H4 (cell line): ENCODE measurements around the gene STIM1. TPM values are rescaled to one million over a fixed set of nuclear protein-coding genes. Genes with fewer than 3 reads are reported as not detected.

ENCODE experiments used
- DNase-seq: peaks from one replicate; pipeline ENCODE4 v3.0.0-alpha.2; 2015; ENCODE audit warnings: low spot score
- total RNA-seq: library from RNA; depleted of rRNA; stranded (reverse); fragments of >200 nt; shearing (Covaris generic); gene quantifications from 2 replicates; pipeline ENCODE4 v1.2.3, GENCODE V29; 2014

The STIM1 gene
- total RNA-seq, 1 experiment from 2014 or later: 22.1 TPM

- DNase-seq: no peak
These were observed 61.5 kb downstream of the STIM1 start for GRCh38 chr11:3916962-3917361.

GRCh38 chr11:3920148-3920852, 64.8 kb downstream of the STIM1 start:
- peak; percentile 72 for DNase-seq

DNA sequence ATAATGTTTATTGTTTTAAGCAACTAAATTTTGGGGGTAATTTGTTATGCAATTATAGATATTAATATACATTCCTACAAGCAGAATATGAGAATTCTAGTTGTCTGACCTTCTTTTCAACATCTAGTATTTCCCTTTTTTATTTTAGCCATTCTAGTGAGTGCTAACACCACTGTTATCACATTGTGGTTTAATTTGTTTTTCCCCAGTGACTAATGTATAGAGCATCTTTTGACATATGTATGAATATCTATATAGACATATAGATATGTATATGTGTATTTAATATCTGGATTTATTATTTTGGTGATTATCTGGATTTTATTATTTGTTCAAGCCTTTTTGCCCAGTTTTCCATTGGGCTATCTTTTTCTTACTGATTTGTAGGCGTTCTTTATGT, 66.6 kb downstream of the STIM1 start:
- no peak for DNase-seq

DNA sequence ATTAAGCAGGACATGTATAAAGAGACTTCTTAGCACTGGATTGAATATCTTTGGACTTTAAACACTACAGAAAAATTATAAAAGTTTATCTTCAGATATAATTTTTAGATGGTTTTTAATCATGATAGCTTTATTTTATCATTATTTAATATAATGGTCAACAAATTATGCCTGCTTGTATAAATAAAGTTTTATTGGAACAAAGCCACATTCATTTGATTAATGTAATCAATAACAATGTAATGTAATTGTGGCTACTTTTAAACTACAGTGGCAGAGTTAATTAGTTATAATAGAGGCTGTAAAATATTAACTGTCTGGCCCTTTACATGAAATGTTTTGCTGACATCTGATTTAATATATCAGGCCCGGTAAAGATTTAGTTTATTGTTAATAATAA, 70.0 kb downstream of the STIM1 start:
- no peak for DNase-seq

- no peak for DNase-seq
These were observed 71.1 kb downstream of the STIM1 start for GRCh38 chr11:3926458-3927095.

GRCh38 chr11:3927129-3927796, 71.8 kb downstream of the STIM1 start:
- DNase-seq: no peak

DNA sequence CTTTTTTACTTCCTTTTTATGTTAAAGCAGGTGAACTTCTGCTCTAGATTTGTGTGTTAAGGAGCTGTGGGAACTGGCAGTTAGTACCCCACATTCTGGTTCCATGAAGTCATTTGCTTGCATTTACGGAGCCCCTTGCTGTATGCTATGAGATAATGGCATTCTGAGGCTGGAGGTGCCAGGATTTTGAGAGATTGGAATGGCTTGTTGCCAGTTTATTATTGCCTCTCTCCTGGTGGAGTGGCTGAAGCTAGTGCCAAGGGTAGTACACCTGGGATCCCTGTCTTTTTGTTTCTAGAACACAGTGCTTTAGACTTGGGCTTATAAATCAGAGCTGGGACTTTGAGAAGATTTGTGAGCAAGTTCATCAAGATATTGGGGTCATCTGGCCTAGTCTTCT, 73.8 kb downstream of the STIM1 start:
- no peak for DNase-seq

DNA sequence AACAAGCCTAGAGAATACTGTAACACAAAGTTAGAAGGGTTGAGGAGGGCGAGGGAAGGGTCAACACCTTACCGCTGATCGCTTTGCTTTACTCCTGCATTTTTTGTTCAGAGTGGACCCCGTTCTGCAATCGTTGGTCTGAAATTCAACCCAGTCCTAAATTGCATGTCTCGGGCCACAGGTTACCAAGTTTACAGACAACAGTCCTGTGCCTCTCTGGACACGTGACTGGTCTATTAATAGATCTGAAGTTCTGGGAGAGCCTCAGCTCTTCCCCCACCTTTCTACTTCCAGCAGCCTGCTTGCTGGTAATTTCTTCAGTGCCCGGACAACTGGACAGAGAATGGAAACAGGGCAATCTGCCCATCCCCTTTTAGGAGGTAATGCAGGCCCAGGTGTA, 74.2 kb downstream of the STIM1 start:
- DNase-seq: no peak

DNA sequence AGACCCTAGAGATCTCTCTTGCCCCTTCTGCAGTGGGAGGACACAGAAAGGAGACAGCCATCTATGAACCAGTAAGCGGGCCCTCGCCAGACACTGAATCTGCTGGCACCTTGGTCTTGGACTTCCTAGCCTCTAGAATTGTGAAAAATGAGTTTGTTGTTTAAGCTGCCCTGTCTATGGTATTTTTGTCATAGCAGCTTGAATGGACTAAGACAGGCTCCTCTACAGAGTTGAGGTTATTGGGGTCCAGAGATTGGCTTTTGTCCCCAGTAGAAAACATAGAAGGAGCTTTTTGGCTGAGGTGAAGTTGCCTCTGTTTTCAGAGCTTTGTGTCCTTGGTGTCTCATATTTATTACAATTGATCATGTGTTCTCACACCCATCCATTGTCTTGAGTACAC, 77.2 kb downstream of the STIM1 start:
- no peak for DNase-seq

- no peak for DNase-seq
These were observed 77.7 kb downstream of the STIM1 start for GRCh38 chr11:3933165-3933628.

- DNase-seq: no peak
These were observed 79.2 kb downstream of the STIM1 start for GRCh38 chr11:3934658-3935057.

DNA sequence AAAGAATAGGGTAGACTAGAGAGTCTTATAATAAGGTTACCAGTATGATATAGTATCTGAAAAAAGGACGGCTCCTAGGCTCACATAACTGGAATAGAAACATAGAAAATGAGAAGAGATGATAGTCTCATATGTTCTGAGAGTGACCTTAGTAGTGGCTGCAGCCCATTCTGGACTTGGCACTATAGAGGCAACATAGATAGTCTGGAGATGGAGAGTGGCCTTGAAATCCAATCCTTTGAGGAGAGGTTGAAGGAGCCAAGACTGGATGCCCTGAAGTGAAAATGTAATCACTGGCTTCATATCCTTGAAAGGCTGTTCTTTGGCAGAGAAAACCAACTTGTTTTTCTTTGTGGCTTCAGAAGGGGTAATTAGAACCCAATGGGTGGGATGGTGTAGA, 81.1 kb downstream of the STIM1 start:
- DNase-seq: no peak

DNA sequence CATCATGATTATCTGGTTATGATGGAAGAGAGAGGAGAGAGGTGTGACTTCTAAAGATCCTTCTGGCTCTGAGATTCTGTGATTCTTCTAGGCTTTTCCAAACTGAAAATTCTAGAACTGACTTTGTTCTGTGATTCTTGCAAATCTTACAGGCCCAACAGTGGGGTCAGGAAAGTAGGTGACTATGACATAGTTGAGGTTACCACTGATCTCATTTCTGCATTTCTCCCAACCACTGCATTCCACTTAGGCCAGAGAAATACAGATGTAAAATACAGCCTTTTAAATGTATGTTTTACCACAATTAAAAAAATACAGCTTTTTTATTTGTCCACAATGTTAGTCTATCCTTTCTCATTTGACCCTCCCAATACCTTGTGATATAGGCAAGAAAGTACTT, 83.7 kb downstream of the STIM1 start:
- peak; percentile 85 for DNase-seq

- no peak for DNase-seq
These were observed 84.3 kb downstream of the STIM1 start for GRCh38 chr11:3939651-3940190.

GRCh38 chr11:3942160-3942955, 86.9 kb downstream of the STIM1 start:
- DNase-seq: peak; percentile 58

DNA sequence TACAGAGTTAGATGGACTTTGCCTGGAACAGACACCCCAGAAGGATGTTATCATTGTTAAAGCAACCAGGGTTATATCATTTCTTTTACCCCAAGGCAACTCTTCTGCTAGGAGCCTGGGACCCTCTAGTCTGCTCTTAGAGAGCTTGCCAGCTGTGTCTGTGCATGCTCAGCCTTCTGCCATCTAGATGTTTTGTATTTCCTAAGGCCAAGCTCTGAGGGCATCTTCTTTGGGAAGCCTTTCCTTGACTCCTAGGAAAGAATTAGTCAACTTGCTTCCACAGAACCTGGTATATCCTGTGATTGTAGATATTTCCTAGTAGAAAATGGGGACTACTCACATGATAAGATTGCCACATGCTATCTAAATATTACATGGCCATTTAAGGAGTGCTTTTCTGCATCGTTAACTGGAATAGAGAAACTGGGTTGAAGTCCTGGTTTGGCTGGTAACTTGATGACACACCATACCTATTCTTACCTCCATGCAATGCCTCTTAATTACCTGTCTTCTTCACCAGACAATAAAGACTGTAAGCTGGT, 87.6 kb downstream of the STIM1 start:
- peak; percentile 30 for DNase-seq

- no peak for DNase-seq
These were observed 88.7 kb downstream of the STIM1 start for GRCh38 chr11:3944198-3944597.

DNA sequence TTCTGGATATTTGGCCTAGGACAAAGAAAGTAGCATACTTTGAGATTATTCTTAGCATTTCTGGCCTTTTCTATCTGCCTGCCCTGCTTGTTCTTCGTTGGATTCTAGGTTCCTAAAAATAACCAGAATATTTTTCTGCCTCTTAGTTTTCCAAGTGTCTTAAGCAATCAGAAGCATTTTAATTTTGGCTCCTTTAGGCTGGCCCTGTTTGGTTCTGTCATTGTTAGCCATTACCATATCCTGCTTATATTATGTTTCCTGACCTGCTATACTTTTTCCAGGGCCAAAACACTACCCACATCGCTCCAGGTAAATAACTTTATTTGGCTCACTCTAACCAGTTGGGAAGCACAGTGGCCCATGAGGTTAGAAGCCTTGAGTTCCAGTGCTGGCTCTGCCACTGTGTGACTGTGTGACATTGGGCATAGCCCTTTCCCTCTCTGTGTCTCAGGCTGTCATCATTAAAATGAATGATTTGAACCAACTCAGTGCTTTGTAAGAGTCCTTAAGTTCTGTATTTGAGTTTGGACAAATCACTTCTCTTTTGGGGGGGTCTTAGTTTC, 91.1 kb downstream of the STIM1 start:
- DNase-seq: no peak

- DNase-seq: peak; percentile 81
These were observed 91.6 kb downstream of the STIM1 start for GRCh38 chr11:3947061-3947460.

DNA sequence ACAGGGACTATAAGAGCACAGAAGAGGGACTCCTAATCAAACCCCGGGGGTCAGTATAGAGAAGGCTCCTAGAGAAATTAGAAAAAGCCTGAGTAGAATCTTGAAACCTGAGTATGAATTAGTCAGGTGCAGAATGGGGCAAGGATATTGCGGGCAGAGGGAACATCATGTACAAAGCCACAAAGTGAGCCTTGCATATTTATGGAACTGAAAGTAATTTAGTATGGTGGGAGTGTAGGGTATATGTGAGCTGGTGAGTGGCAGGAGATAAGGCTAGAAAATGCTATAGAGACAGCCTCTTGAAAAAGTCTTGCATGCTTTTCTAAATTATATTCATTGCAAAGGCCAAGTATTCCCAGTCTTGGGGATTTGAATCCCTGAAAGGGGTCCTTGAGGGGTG, 93.7 kb downstream of the STIM1 start:
- DNase-seq: no peak

GRCh38 chr11:3950996-3951660, 95.7 kb downstream of the STIM1 start:
- DNase-seq: peak; percentile 50
